ENCODE measurements around the gene COX5A. TPM values are rescaled to one million over a fixed set of nuclear protein-coding genes. Genes with fewer than 3 reads are reported as not detected.
"Not testable (repeated sequence)": the region's sequence is repeated elsewhere in the genome, so short reads cannot be mapped to it uniquely, and the experiment has no call there.

The COX5A gene
- total RNA-seq, 2 experiments from 2014 or later = 342 TPM

DNA sequence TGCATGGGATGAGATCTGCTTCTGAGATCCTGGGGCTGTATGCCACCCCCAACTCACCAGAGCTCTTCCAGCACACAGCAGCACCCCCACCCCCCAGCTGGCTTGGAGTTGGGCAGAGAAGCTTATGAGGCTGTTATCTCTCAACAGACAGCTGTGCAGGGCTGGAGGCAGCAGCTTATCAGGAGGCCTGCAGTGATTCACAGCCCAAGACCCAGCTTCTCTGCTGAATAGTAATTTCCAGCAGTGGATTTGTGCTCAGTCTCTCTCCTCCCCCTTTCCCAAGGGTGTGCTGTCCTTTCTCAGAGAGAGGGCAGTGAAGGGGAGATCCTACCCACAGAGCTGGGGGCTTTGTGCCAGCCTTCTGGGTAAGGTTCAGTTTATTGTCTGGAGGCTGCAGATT lies 16.6 kb upstream of the COX5A start:
- Mint-ChIP-seq H3K4me3 (peak overlapping the region; percentile 69), H3K27ac (no peak overlapping the region), H3K4me1 (ENCODE audit: low read depth) (peaks cover 36% of the 10 kb centered on the region), H3K36me3 (ENCODE audit: low read depth) (no peaks in the 10 kb centered on the region), H3K9me3 (no peaks in the 10 kb centered on the region), H3K27me3 (peaks cover 21% of the 10 kb centered on the region)
- POLR2A ChIA-PET = interaction anchor here (1.0 to 1.8 kb wide), 3 partner anchors 33 to 116 kb away, joined by 3 to 5 read pairs (median 3); partner anchors contain the start of gene PPCDC
- TF ChIP-seq, protein P1, sequence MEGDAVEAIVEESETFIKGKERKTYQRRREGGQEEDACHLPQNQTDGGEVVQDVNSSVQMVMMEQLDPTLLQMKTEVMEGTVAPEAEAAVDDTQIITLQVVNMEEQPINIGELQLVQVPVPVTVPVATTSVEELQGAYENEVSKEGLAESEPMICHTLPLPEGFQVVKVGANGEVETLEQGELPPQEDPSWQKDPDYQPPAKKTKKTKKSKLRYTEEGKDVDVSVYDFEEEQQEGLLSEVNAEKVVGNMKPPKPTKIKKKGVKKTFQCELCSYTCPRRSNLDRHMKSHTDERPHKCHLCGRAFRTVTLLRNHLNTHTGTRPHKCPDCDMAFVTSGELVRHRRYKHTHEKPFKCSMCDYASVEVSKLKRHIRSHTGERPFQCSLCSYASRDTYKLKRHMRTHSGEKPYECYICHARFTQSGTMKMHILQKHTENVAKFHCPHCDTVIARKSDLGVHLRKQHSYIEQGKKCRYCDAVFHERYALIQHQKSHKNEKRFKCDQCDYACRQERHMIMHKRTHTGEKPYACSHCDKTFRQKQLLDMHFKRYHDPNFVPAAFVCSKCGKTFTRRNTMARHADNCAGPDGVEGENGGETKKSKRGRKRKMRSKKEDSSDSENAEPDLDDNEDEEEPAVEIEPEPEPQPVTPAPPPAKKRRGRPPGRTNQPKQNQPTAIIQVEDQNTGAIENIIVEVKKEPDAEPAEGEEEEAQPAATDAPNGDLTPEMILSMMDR (IDR thresholded peaks at IDR 0.05) = no peak
- no peak for ATAC-seq
- CTCF ChIA-PET = interaction anchor here (1.0 to 4.1 kb wide), 7 partner anchors 11 to 320 kb away, joined by 3 to 20 read pairs (median 5); partner anchors contain the start of gene FAM219B
- intact Hi-C loops (cut with micrococcal nuclease) = no loop called here
- DNase-seq = no peak

GRCh38 chr15:74951006-74951405 lies 13.1 kb upstream of the COX5A start:
- H3K27me3 Mint-ChIP-seq = no peaks in the 10 kb centered on the region
- peaks cover 16% of the 10 kb centered on the region for H3K4me1 Mint-ChIP-seq (ENCODE audit: low read depth)
- CTCF ChIA-PET = interaction anchor here (0.5 to 4.1 kb wide), 38 partner anchors 9 to 317 kb away, joined by 3 to 36 read pairs (median 4); partner anchors contain the start of genes COX5A, FAM219B, PPCDC and SCAMP5
- H3K4me3 Mint-ChIP-seq = no peak overlapping the region
- POLR2A ChIA-PET = interaction anchor here (0.7 to 1.4 kb wide), 4 partner anchors 13 to 267 kb away, joined by 3 to 4 read pairs (median 3); partner anchors contain the start of genes COX5A, PPCDC and SCAMP5
- H3K36me3 Mint-ChIP-seq (ENCODE audit: low read depth) = no peaks in the 10 kb centered on the region
- no peak for ATAC-seq
- intact Hi-C loops (cut with micrococcal nuclease) = no loop called here
- TF ChIP-seq, protein P1 (IDR thresholded peaks at IDR 0.05) = no peak
- no peaks in the 10 kb centered on the region for H3K9me3 Mint-ChIP-seq
- no peak overlapping the region for H3K27ac Mint-ChIP-seq
- DNase-seq = no peak

GRCh38 chr15:74950078-74950908 lies 12.4 kb upstream of the COX5A start:
- Mint-ChIP-seq H3K27me3 (no peaks in the 10 kb centered on the region), H3K9me3 (no peaks in the 10 kb centered on the region)

GRCh38 chr15:74937272-74937589 lies 642 bp downstream of the COX5A start:
- no peak for ATAC-seq
- ChIA-PET POLR2A (interaction anchor here (0.7 to 1.5 kb wide), 6 partner anchors 16 to 266 kb away, joined by 3 to 4 read pairs (median 3); partner anchors contain the start of gene ULK3), CTCF (interaction anchor here (0.7 kb wide), 1 partner anchor 35 kb away, joined by 3 read pairs; no protein-coding TSS in a partner anchor)
- intact Hi-C loops (cut with micrococcal nuclease) = no loop called here
- Mint-ChIP-seq H3K4me3 (peak overlapping the region; percentile 87), H3K9me3 (no peaks in the 10 kb centered on the region), H3K27me3 (no peaks in the 10 kb centered on the region), H3K27ac (peak overlapping the region; percentile 94), H3K4me1 (ENCODE audit: low read depth) (peaks cover 22% of the 10 kb centered on the region), H3K36me3 (ENCODE audit: low read depth) (peaks cover 19% of the 10 kb centered on the region)
- DNase-seq = no peak
- TF ChIP-seq, protein P1 (IDR thresholded peaks at IDR 0.05) = no peak

More at GRCh38 chr15:74950078-74950908, 12.4 kb upstream of the COX5A start:
- DNase-seq = peak; percentile 89
- Mint-ChIP-seq H3K4me3 (no peak overlapping the region), H3K36me3 (ENCODE audit: low read depth) (no peaks in the 10 kb centered on the region), H3K4me1 (ENCODE audit: low read depth) (peaks cover 12% of the 10 kb centered on the region), H3K27ac (no peak overlapping the region)
- TF ChIP-seq, protein P1 (IDR thresholded peaks at IDR 0.05) = peak; percentile 96
- CTCF ChIA-PET = interaction anchor here (0.5 to 4.1 kb wide), 42 partner anchors 8 to 316 kb away, joined by 3 to 36 read pairs (median 6); partner anchors contain the start of genes COX5A, FAM219B, PPCDC and SCAMP5
- intact Hi-C loops (cut with micrococcal nuclease) = no loop called here
- POLR2A ChIA-PET = interaction anchor here (0.7 to 1.4 kb wide), 4 partner anchors 12 to 266 kb away, joined by 3 to 4 read pairs (median 3); partner anchors contain the start of genes COX5A, PPCDC and SCAMP5
- peak; percentile 92 for ATAC-seq

DNA sequence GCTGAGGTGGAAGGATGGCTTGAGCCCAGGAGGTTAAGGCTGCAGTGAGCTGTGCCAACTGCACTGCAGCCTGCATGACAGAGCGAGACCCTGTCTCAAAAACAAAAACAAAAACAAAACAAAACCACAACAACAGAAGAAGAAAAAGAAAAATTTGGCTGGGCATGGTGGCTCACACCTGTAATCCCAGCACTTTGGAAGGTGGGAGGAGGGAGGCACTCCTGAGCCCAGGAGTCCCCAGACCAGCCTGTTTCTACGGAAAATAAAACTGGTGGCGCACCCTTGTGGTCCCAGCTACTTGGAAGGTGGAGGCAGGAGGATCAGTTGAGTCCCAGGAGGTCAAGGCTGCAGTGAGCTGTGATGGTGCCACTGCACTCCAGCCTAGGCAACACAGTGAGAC lies 2.7 kb downstream of the COX5A start:
- ATAC-seq; DNase-seq; intact Hi-C loops (cut with micrococcal nuclease); H3K9me3 Mint-ChIP-seq; H3K27me3 Mint-ChIP-seq: not testable (repeated sequence)
- Mint-ChIP-seq H3K4me1 (ENCODE audit: low read depth) (peaks cover 24% of the 10 kb centered on the region), H3K27ac (peak overlapping the region; percentile 22), H3K4me3 (peak overlapping the region; percentile 49), H3K36me3 (ENCODE audit: low read depth) (peaks cover 26% of the 10 kb centered on the region)
- POLR2A ChIA-PET = interaction anchor here (1.0 to 1.1 kb wide), 2 partner anchors 44 to 151 kb away, joined by 3 read pairs; no protein-coding TSS in a partner anchor
- CTCF ChIA-PET = interaction anchor here (1.2 to 3.4 kb wide), 4 partner anchors 12 to 165 kb away, joined by 3 to 23 read pairs (median 4); no protein-coding TSS in a partner anchor
